Uterus (tissue), 4 donors: ENCODE measurements around the gene KCNMA1. TPM values are rescaled to one million over a fixed set of nuclear protein-coding genes. Genes with fewer than 3 reads are reported as not detected.

Experiments
- DNase-seq, 2 donors: peaks; one replicate each; pipeline ENCODE4 v3.0.0-alpha.2; 2019 to 2020
- H3K27ac ChIP-seq, 2 donors: fragments of 200-600 bp; sonication (generic); 1 replicate in 1 of 2; 2 replicates in 1 of 2; pipeline ENCODE4 v1.5.1; 2016 to 2018
- H3K27me3 ChIP-seq, 2 donors: fragments of 200-600 bp; sonication (generic); one replicate each; pipeline ENCODE4 v1.5.1; 2018 to 2019; ENCODE audit warnings: control low read depth in 1 of 2
- H3K36me3 ChIP-seq, 2 donors: fragments of 200-600 bp; sonication (generic); one replicate each; pipeline ENCODE4 v1.5.1; 2019; ENCODE audit warnings: control low read depth in 1 of 2
- H3K4me1 ChIP-seq, 2 donors: fragments of 200-600 bp; sonication (generic); one replicate each; pipeline ENCODE4 v1.5.1; 2018 to 2019; ENCODE audit warnings: control low read depth in 1 of 2
- H3K4me3 ChIP-seq, 2 donors: fragments of 200-600 bp; sonication (generic); 1 replicate in 1 of 2; 2 replicates in 1 of 2; pipeline ENCODE4 v1.5.1; 2018 to 2019; ENCODE audit warnings: mild to moderate bottlenecking in 1 of 2
- H3K9me3 ChIP-seq, 2 donors: fragments of 200-600 bp; sonication (generic); one replicate each; pipeline ENCODE4 v1.5.1; 2019; ENCODE audit warnings: control low read depth in 1 of 2
- POLR2A ChIP-seq, 2 donors: fragments of 450-650 bp; IDR thresholded peaks; one replicate each; pipeline ENCODE4 v1.6.1; 2016; ENCODE audit warnings: antibody characterized with exemption in 2 of 2, mild to moderate bottlenecking in 1 of 2, moderate library complexity in 1 of 2
- intact Hi-C: fragments of 100-400 bp; cut with DNase I; formaldehyde crosslinking; loops from one replicate; pipeline ENCODE4 v1.15.1; 2023; ENCODE audit warnings: low total_unique reads
- total RNA-seq, 4 donors: library from RNA; depleted of rRNA in 3 of 4; stranded (reverse); fragments of >200 nt in 3 of 4; gene quantifications; one replicate each; pipeline versions ENCODE4 v1.1.0 to v1.2.4, GENCODE V29; 2014 to 2023
- TF ChIP-seq, protein P1 (sequence below), 4 experiments: fragments of 200-600 bp in 2 of 4; fragments of 450-650 bp in 2 of 4; sonication (generic) in 2 of 4; IDR thresholded peaks; one replicate each; pipeline ENCODE4 v1.5.1; 2016 to 2019; ENCODE audit warnings: antibody characterized with exemption in 4 of 4, mild to moderate bottlenecking in 2 of 4, moderate library complexity in 1 of 4
- donor health status: DM: yes; HTN: yes; CAD: no.

The KCNMA1 gene
- total RNA-seq, 4 donors from 2014 or later, result 86.2 to 236 (median 164) TPM

DNA sequence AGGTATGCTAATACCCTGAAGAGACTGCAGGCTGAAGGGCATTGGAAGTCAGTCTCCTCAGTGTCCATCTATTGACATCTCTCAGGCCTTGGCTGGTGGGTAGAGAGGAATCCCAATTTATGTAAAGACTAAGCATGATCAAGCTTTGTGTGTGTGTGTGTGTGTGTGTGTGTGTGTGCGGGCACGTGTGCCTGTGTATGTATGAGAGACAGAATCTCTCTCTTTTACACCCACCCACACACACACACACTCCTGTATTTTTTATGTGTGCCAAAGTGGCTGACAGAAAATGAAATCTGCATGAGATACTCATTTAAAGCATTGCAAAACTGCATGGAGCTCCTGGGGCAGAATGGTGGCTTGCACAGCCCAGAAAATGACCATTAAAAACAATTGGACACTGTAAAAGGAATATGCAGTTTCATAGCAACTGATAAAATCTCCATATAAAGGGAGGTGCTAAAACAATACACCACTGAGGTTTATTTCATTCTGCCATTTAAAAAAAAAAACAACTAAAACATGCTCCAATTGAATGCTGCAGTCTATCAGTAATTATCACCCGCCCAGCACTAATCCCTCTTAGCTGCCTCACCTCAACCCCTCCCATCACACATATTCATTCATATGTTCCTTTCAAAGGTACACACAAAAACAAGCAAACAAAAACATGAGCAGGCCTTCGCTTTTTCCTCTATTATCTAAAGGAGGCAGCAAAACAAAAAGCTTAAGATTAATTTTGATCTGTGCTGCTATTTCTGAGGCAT lies 385.0 kb downstream of the KCNMA1 start:
- Histone ChIP-seq H3K36me3 (no peaks in the 10 kb centered on the region), H3K27ac (peak overlapping the region; percentile 26 to 39), H3K27me3 (no peaks in the 10 kb centered on the region), H3K4me1 (peaks cover 0 to 3% of the 10 kb centered on the region in 2 donors), H3K4me3 (no peak overlapping the region), H3K9me3 (no peaks in the 10 kb centered on the region)
- no peak for TF ChIP-seq POLR2A (IDR thresholded peaks at IDR 0.05)
- TF ChIP-seq, protein P1, sequence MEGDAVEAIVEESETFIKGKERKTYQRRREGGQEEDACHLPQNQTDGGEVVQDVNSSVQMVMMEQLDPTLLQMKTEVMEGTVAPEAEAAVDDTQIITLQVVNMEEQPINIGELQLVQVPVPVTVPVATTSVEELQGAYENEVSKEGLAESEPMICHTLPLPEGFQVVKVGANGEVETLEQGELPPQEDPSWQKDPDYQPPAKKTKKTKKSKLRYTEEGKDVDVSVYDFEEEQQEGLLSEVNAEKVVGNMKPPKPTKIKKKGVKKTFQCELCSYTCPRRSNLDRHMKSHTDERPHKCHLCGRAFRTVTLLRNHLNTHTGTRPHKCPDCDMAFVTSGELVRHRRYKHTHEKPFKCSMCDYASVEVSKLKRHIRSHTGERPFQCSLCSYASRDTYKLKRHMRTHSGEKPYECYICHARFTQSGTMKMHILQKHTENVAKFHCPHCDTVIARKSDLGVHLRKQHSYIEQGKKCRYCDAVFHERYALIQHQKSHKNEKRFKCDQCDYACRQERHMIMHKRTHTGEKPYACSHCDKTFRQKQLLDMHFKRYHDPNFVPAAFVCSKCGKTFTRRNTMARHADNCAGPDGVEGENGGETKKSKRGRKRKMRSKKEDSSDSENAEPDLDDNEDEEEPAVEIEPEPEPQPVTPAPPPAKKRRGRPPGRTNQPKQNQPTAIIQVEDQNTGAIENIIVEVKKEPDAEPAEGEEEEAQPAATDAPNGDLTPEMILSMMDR (IDR thresholded peaks at IDR 0.05), result no peak
- DNase-seq, result no peak
- intact Hi-C loops, result no loop called here

- Histone ChIP-seq H3K9me3 (no peaks in the 10 kb centered on the region), H3K27ac (peak overlapping the region in 1 of 2 donors; percentile 31), H3K4me1 (peaks cover 0 to 8% of the 10 kb centered on the region in 2 donors), H3K36me3 (no peaks in the 10 kb centered on the region), H3K27me3 (no peaks in the 10 kb centered on the region), H3K4me3 (no peak overlapping the region)
- intact Hi-C loops, result no loop called here
- TF ChIP-seq, protein P1 (IDR thresholded peaks at IDR 0.05), result no peak
- TF ChIP-seq POLR2A (IDR thresholded peaks at IDR 0.05), result no peak
- no peak for DNase-seq
Measured at GRCh38 chr10:77251297-77252013, 386.2 kb downstream of the KCNMA1 start.

GRCh38 chr10:77249901-77250459 lies 387.6 kb downstream of the KCNMA1 start:
- no peaks in the 10 kb centered on the region for H3K9me3 ChIP-seq
- no peak for TF ChIP-seq POLR2A (IDR thresholded peaks at IDR 0.05)
- TF ChIP-seq, protein P1 (IDR thresholded peaks at IDR 0.05), result no peak
- no peaks in the 10 kb centered on the region for H3K27me3 ChIP-seq
- no peak overlapping the region for H3K4me3 ChIP-seq
- no peaks in the 10 kb centered on the region for H3K36me3 ChIP-seq
- peak overlapping the region; percentile 45 to 68 for H3K27ac ChIP-seq
- DNase-seq, result no peak
- intact Hi-C loops, result no loop called here
- peaks cover 0 to 10% of the 10 kb centered on the region in 2 donors for H3K4me1 ChIP-seq

DNA sequence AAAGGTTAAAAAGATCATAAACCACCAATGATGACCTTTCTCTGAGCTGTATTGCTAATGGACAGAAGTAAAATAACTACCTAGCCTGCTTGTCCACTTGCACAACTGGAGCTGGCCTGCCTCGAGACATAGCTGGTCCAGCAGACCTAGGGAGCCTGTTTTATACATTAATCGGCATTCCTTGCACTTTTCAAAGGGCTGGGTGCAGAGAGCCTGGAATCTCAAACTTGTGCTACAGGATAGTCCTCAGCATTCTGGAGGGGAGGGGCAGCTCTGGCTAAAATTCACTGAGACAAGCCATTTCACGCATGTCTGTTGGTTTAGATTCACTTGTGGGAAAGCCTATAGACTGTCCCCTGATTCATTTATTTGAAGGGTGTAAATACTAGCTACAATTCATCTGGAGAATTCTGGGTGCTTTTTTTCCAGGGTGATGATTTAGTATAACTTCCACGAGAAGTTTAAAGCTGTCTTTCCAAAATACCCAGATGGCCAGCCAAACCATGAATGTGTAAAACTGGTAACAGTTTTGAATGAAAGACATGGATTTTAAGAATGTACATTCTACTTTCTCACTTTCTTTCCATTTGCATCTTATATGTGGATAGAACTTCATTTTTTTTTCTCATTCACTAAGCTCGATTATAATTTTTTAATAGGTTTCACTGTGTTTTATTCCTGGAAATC lies 389.4 kb downstream of the KCNMA1 start:
- Histone ChIP-seq H3K4me3 (no peak overlapping the region), H3K27ac (peak overlapping the region; percentile 82 to 90), H3K27me3 (no peaks in the 10 kb centered on the region), H3K9me3 (no peaks in the 10 kb centered on the region), H3K36me3 (no peaks in the 10 kb centered on the region), H3K4me1 (peaks cover 0 to 15% of the 10 kb centered on the region in 2 donors)
- DNase-seq, result no peak
- intact Hi-C loops, result no loop called here
- TF ChIP-seq, protein P1 (IDR thresholded peaks at IDR 0.05), result no peak
- no peak for TF ChIP-seq POLR2A (IDR thresholded peaks at IDR 0.05)
